ENCODE results near the gene NUP35. TPM values are rescaled to one million over a fixed set of nuclear protein-coding genes. Genes with fewer than 3 reads are reported as not detected.

NUP35 gene
- total RNA-seq, 2 donors from 2014 or later, result 27.8 to 30.7 TPM

- no peaks in the 10 kb centered on the region for H3K27me3 Mint-ChIP-seq (ENCODE audit: insufficient read depth)
- no peak overlapping the region for H3K27ac Mint-ChIP-seq
- Histone ChIP-seq H3K4me3 (ENCODE audit: low read length) (no peak overlapping the region), H3K27ac (ENCODE audit: low read depth, low read length) (no peak overlapping the region), H3K36me3 (ENCODE audit: control insufficient read depth, insufficient read depth, low read length) (peaks cover 38% of the 10 kb centered on the region), H3K9ac (ENCODE audit: extremely low read depth, low read length, poor library complexity, severe bottlenecking) (no peak overlapping the region), H3K4me1 (ENCODE audit: control insufficient read depth, insufficient read depth, low read length) (no peaks in the 10 kb centered on the region), H3K9me3 (ENCODE audit: control insufficient read depth, low read length) (peaks cover 24% of the 10 kb centered on the region), H3K27me3 (ENCODE audit: control insufficient read depth, insufficient read depth, low read length, poor library complexity, severe bottlenecking) (no peaks in the 10 kb centered on the region)
- H3K4me3 Mint-ChIP-seq, result no peak overlapping the region
- peaks cover 8% of the 10 kb centered on the region for H3K4me1 Mint-ChIP-seq
- no CpG with 5 or more reads among the region's 1 CpG for WGBS, 2 experiments (ENCODE audit: insufficient coverage in 1 of 2, insufficient read length in 1 of 2)
- DNase-seq, result no peak
- peaks cover 70% of the 10 kb centered on the region for H3K36me3 Mint-ChIP-seq (ENCODE audit: low read depth)
- peaks cover 23% of the 10 kb centered on the region for H3K9me3 Mint-ChIP-seq
- TF ChIP-seq CTCF (conservative IDR thresholded peaks at IDR 0.05), result no peak
Observed at GRCh38 chr2:183186766-183187165, 62.5 kb downstream of the NUP35 start.

DNA sequence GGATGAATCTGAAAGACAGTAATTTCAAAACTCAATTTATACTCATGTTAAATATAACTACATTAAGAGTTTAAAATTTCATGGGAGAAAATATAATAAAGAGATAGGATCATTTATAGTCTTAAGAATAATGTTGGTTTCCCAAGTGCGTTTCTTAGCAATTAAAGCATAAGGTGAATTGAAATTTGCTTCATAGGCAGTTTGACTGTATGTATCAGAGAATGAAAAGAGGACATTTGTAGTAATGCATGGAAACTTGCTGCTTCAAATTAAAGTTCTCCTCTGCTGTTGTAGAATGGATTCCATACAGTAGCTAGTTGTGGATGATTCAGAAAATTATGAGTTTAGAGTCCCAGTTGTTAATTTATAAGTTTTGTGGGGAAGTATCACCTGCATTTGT, 68.1 kb downstream of the NUP35 start:
- Mint-ChIP-seq H3K4me1 (peaks cover 13% of the 10 kb centered on the region), H3K27ac (no peak overlapping the region), H3K27me3 (ENCODE audit: insufficient read depth) (no peaks in the 10 kb centered on the region), H3K9me3 (no peaks in the 10 kb centered on the region), H3K36me3 (ENCODE audit: low read depth) (peaks cover 25% of the 10 kb centered on the region), H3K4me3 (no peak overlapping the region)
- H3K4me1 ChIP-seq (ENCODE audit: control insufficient read depth, insufficient read depth, low read length), result peaks cover 5% of the 10 kb centered on the region
- TF ChIP-seq CTCF (conservative IDR thresholded peaks at IDR 0.05), result no peak
- no peak overlapping the region for H3K27ac ChIP-seq (ENCODE audit: low read depth, low read length)
- peaks cover 7% of the 10 kb centered on the region for H3K36me3 ChIP-seq (ENCODE audit: control insufficient read depth, insufficient read depth, low read length)
- H3K27me3 ChIP-seq (ENCODE audit: control insufficient read depth, insufficient read depth, low read length, poor library complexity, severe bottlenecking), result no peaks in the 10 kb centered on the region
- DNase-seq, result no peak
- no peaks in the 10 kb centered on the region for H3K9me3 ChIP-seq (ENCODE audit: control insufficient read depth, low read length)
- H3K9ac ChIP-seq (ENCODE audit: extremely low read depth, low read length, poor library complexity, severe bottlenecking), result no peak overlapping the region
- WGBS, 2 experiments (ENCODE audit: insufficient coverage in 1 of 2, insufficient read length in 1 of 2), result 87 to 100% methylated on average over 1 of the region's 1 CpG
- no peak overlapping the region for H3K4me3 ChIP-seq (ENCODE audit: low read length)

GRCh38 chr2:183193904-183194303, 69.7 kb downstream of the NUP35 start:
- no peaks in the 10 kb centered on the region for H3K9me3 Mint-ChIP-seq
- Histone ChIP-seq H3K9ac (ENCODE audit: extremely low read depth, low read length, poor library complexity, severe bottlenecking) (no peak overlapping the region), H3K36me3 (ENCODE audit: control insufficient read depth, insufficient read depth, low read length) (peaks cover 6% of the 10 kb centered on the region), H3K9me3 (ENCODE audit: control insufficient read depth, low read length) (no peaks in the 10 kb centered on the region), H3K4me1 (ENCODE audit: control insufficient read depth, insufficient read depth, low read length) (peaks cover 5% of the 10 kb centered on the region), H3K4me3 (ENCODE audit: low read length) (no peak overlapping the region), H3K27me3 (ENCODE audit: control insufficient read depth, insufficient read depth, low read length, poor library complexity, severe bottlenecking) (no peaks in the 10 kb centered on the region), H3K27ac (ENCODE audit: low read depth, low read length) (no peak overlapping the region)
- H3K36me3 Mint-ChIP-seq (ENCODE audit: low read depth), result peaks cover 19% of the 10 kb centered on the region
- H3K27ac Mint-ChIP-seq, result no peak overlapping the region
- DNase-seq, result no peak
- no peak overlapping the region for H3K4me3 Mint-ChIP-seq
- WGBS, 2 experiments (ENCODE audit: insufficient coverage in 1 of 2, insufficient read length in 1 of 2), result 66 to 94% methylated on average over 2 of the region's 2 CpGs
- H3K27me3 Mint-ChIP-seq (ENCODE audit: insufficient read depth), result no peaks in the 10 kb centered on the region
- peak; percentile 69 for TF ChIP-seq CTCF (conservative IDR thresholded peaks at IDR 0.05)
- H3K4me1 Mint-ChIP-seq, result peaks cover 13% of the 10 kb centered on the region
